Cerebellar cortex (tissue), 1 donor: ENCODE measurements around the gene ZNF808.
"Not testable (repeated sequence)": the region's sequence is repeated elsewhere in the genome, so short reads cannot be mapped to it uniquely, and the experiment has no call there.

Source experiments
- DNase-seq: peaks from one replicate; pipeline ENCODE4 v3.0.0-alpha.2; 2015; ENCODE audit warnings: low spot score

ZNF808 gene

GRCh38 chr19:52593441-52593840 lies 66.0 kb downstream of the ZNF808 start:
- DNase-seq: not testable (repeated sequence)

GRCh38 chr19:52599241-52599640 lies 71.8 kb downstream of the ZNF808 start:
- no peak for DNase-seq

GRCh38 chr19:52600639-52601024 lies 73.2 kb downstream of the ZNF808 start:
- no peak for DNase-seq

- DNase-seq: peak; percentile 83
Observed at GRCh38 chr19:52601025-52601973, 73.8 kb downstream of the ZNF808 start.

- DNase-seq: peak; percentile 24
Observed at GRCh38 chr19:52601974-52602366, 74.5 kb downstream of the ZNF808 start.

GRCh38 chr19:52602941-52603340 lies 75.5 kb downstream of the ZNF808 start:
- no peak for DNase-seq

- DNase-seq: no peak
Observed at GRCh38 chr19:52603558-52604207, 76.2 kb downstream of the ZNF808 start.
